Keratinocyte (primary cell): ENCODE data around the gene TBC1D12. TPM values are rescaled to one million over a fixed set of nuclear protein-coding genes. Genes with fewer than 3 reads are reported as not detected.

Experiments
- DNase-seq: peaks from one replicate; pipeline ENCODE4 v3.0.0-alpha.2; 2011; ENCODE audit warnings: low read depth, missing footprints, low spot score
- FAIRE-seq: peaks from 2 replicates; lab custom pipeline; 2011; peaks lifted over from hg19 to GRCh38; lab: Jason Lieb, UNC
- H2AFZ ChIP-seq: 2 replicates; pipeline ENCODE4 v1.6.0; 2012; ENCODE audit warnings: low read length, control low read depth, inconsistent platforms; ENCODE audit not compliant: control insufficient read depth
- H3K27ac ChIP-seq: 2 replicates; pipeline ENCODE4 v1.5.1; 2011; ENCODE audit warnings: low read length; ENCODE audit not compliant: control insufficient read depth, insufficient read depth
- H3K27me3 ChIP-seq: 3 replicates; pipeline ENCODE4 v1.6.0; 2011; ENCODE audit warnings: low read length; ENCODE audit not compliant: control insufficient read depth, insufficient read depth; ENCODE audit errors: extremely low read depth
- H3K36me3 ChIP-seq, 2 experiments: 2 replicates in 1 of 2; 3 replicates in 1 of 2; pipeline ENCODE4 v1.5.1; 2011; ENCODE audit warnings: low read length in 2 of 2, mild to moderate bottlenecking in 1 of 2; ENCODE audit not compliant: control insufficient read depth in 2 of 2, insufficient read depth in 2 of 2; ENCODE audit errors: extremely low read depth in 1 of 2
- H3K4me1 ChIP-seq: 3 replicates; pipeline ENCODE4 v1.5.1; 2011; ENCODE audit warnings: low read length; ENCODE audit not compliant: control insufficient read depth, insufficient read depth; ENCODE audit errors: extremely low read depth
- H3K4me2 ChIP-seq: 3 replicates; pipeline ENCODE4 v1.6.0; 2011; ENCODE audit warnings: low read depth, low read length; ENCODE audit not compliant: control insufficient read depth, insufficient read depth; ENCODE audit errors: extremely low read depth
- H3K4me3 ChIP-seq, 3 experiments: fragments of 200-600 bp in 1 of 3; sonication (generic) in 1 of 3; 2 replicates in 2 of 3; 3 replicates in 1 of 3; pipeline ENCODE4 v1.5.1; 2011 to 2016; ENCODE audit warnings: low read length in 3 of 3, mild to moderate bottlenecking in 3 of 3, control low read depth in 2 of 3, inconsistent platforms in 1 of 3, low read depth in 1 of 3, mixed read lengths in 1 of 3, mixed run types in 1 of 3, moderate library complexity in 1 of 3; ENCODE audit not compliant: control insufficient read depth in 2 of 3, insufficient read depth in 2 of 3; ENCODE audit errors: extremely low read depth in 1 of 3
- H3K79me2 ChIP-seq: 2 replicates; pipeline ENCODE4 v1.6.0; 2012; ENCODE audit warnings: low read length; ENCODE audit not compliant: control insufficient read depth, insufficient read depth
- H3K9ac ChIP-seq: 3 replicates; pipeline ENCODE4 v1.6.0; 2011; ENCODE audit warnings: low read length; ENCODE audit not compliant: control insufficient read depth, insufficient read depth; ENCODE audit errors: extremely low read depth
- H3K9me1 ChIP-seq: 3 replicates; pipeline ENCODE4 v1.6.0; 2011; ENCODE audit warnings: low read length; ENCODE audit not compliant: control insufficient read depth, insufficient read depth; ENCODE audit errors: extremely low read depth
- H3K9me3 ChIP-seq: 2 replicates; pipeline ENCODE4 v1.5.1; 2012; ENCODE audit warnings: low read depth, low read length; ENCODE audit not compliant: control insufficient read depth
- H4K20me1 ChIP-seq: 3 replicates; pipeline ENCODE4 v1.6.0; 2011; ENCODE audit warnings: low read length; ENCODE audit not compliant: control insufficient read depth, insufficient read depth; ENCODE audit errors: extremely low read depth
- CTCF ChIP-seq, 3 experiments: IDR thresholded peaks in 1 of 3; conservative IDR thresholded peaks in 1 of 3; optimal IDR thresholded peaks in 1 of 3; 2 replicates in 2 of 3; 3 replicates in 1 of 3; pipeline versions ENCODE3 to v1.5.1; 2011; ENCODE audit warnings: low read length in 3 of 3, mild to moderate bottlenecking in 3 of 3, moderate library complexity in 2 of 3, control low read depth in 1 of 3, inconsistent platforms in 1 of 3; ENCODE audit not compliant: insufficient read depth in 2 of 3; ENCODE audit errors: extremely low read depth in 1 of 3
- EZH2 ChIP-seq: IDR thresholded peaks from one replicate; pipeline ENCODE4 v1.6.1; 2012; ENCODE audit warnings: inconsistent platforms, mild to moderate bottlenecking, low read length, moderate library complexity
- dilution Hi-C: fragments of 300-500 bp; cut with MboI; formaldehyde crosslinking; loops from one replicate; pipeline ENCODE4 v1.7.0; 2020; ENCODE audit warnings: low sequenced_read_pairs; ENCODE audit not compliant: extremely low pct_ligation_motif_present
- polyA plus RNA-seq, 5 experiments: library from polyadenylated mRNA; depleted of rRNA in 3 of 5; stranded (reverse) in 3 of 5; stranded (forward) in 1 of 5; unstranded in 1 of 5; fragments of >200 nt; gene quantifications; 1 replicate in 1 of 5; 2 replicates in 3 of 5; 3 replicates in 1 of 5; pipeline versions ENCODE4 v1.2.1 to v1.2.3, GENCODE V29; 2011 to 2012; ENCODE audit warnings: missing spikeins in 2 of 5, low read depth in 1 of 5, low replicate concordance in 1 of 5

The TBC1D12 gene
- polyA plus RNA-seq, 1 donor (not counting 4 experiments of a cell fraction or from before 2014, with no cell fraction given) = 7.0 TPM

GRCh38 chr10:94397549-94398370, 4.6 kb upstream of the TBC1D12 start:
- Histone ChIP-seq H3K4me3 (no peak overlapping the region), H3K27ac (no peak overlapping the region), H3K4me2 (peak overlapping the region; percentile 2), H3K27me3 (no peaks in the 10 kb centered on the region), H3K79me2 (no peaks in the 10 kb centered on the region), H3K36me3 (no peaks in the 10 kb centered on the region), H3K9ac (no peak overlapping the region), H3K9me3 (no peaks in the 10 kb centered on the region), H3K9me1 (no peaks in the 10 kb centered on the region), H4K20me1 (no peaks in the 10 kb centered on the region), H2AFZ (no peak overlapping the region), H3K4me1 (peaks cover 5% of the 10 kb centered on the region)
- dilution Hi-C loops = no loop called here
- TF ChIP-seq EZH2 = no peak
- TF ChIP-seq CTCF (optimal IDR thresholded peaks at IDR 0.05 in 1 of 3, IDR thresholded peaks at IDR 0.05 in 1 of 3, conservative IDR thresholded peaks at IDR 0.05 in 1 of 3; ENCODE audit: extremely low read depth in 1 of 3, insufficient read depth in 2 of 3, low read length in 3 of 3) = no peak
- FAIRE-seq = no peak
- DNase-seq = no peak

DNA sequence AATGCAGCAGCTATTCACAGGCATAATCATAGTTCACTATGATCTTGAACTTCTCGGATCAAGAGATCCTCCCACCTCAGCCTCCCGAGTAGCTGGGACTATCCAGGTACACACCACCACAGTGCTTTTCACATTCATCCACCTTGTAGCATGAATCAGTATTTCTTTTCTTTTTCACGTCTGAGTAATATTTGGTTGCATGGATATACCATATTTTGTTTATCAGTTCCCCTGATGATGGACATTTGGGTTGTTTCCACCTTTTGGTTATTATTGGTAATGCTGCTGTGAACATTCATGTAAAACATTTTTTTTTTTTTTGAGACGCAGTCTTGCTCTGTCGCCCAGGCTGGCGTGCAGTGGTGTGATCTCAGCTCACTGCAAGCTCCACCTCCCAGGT, 3.6 kb upstream of the TBC1D12 start:
- Histone ChIP-seq H3K27ac (no peak overlapping the region), H3K4me1 (peaks cover 5% of the 10 kb centered on the region), H3K79me2 (peaks cover 2% of the 10 kb centered on the region), H3K4me3 (no peak overlapping the region), H3K36me3 (no peaks in the 10 kb centered on the region), H4K20me1 (no peaks in the 10 kb centered on the region), H2AFZ (no peak overlapping the region), H3K9me1 (no peaks in the 10 kb centered on the region), H3K9ac (no peak overlapping the region), H3K9me3 (no peaks in the 10 kb centered on the region), H3K4me2 (no peak overlapping the region), H3K27me3 (no peaks in the 10 kb centered on the region)
- TF ChIP-seq EZH2 (no peak), CTCF (optimal IDR thresholded peaks at IDR 0.05 in 1 of 3, IDR thresholded peaks at IDR 0.05 in 1 of 3, conservative IDR thresholded peaks at IDR 0.05 in 1 of 3; ENCODE audit: extremely low read depth in 1 of 3, insufficient read depth in 2 of 3, low read length in 3 of 3) (no peak)
- FAIRE-seq = no peak
- dilution Hi-C loops = no loop called here
- DNase-seq = no peak
